ENCODE results near the gene GARNL3. TPM values are rescaled to one million over a fixed set of nuclear protein-coding genes. Genes with fewer than 3 reads are reported as not detected.

The GARNL3 gene
- total RNA-seq, 1 experiment from 2014 or later: 2.8 TPM

DNA sequence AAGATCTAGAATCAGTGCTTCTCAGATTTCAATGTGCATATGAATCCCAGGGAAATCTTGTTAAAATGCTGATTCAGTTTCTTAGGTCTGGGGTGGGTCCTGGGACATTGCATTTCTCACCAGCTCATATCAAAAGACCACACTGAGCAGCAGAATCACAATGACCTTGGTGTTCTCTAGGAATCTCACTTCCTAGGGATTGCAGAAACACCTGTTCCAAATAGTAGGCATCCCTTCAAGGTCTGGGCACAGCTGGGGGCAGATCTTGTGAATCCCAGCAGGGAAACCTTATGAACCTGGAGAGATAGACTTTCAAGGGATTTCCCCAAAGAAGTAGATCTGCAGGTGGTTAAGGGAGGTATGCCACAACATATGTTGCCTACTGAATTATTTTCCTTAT, 8.9 kb upstream of the GARNL3 start:
- DNase-seq: no peak
- Mint-ChIP-seq H3K27ac (ENCODE audit: unreplicated experiment) (no peak overlapping the region), H3K4me3 (ENCODE audit: low read depth, unreplicated experiment) (no peak overlapping the region), H3K4me1 (ENCODE audit: low read depth, unreplicated experiment) (no peaks in the 10 kb centered on the region), H3K9me3 (ENCODE audit: low read depth, unreplicated experiment) (no peaks in the 10 kb centered on the region), H3K36me3 (ENCODE audit: insufficient read depth, unreplicated experiment) (no peaks in the 10 kb centered on the region), H3K27me3 (ENCODE audit: unreplicated experiment) (no peaks in the 10 kb centered on the region)
- intact Hi-C loops (cut with micrococcal nuclease; ENCODE audit: unreplicated experiment): no loop called here
- CTCF ChIA-PET: no interaction called here
- BruUV-seq (replicated peaks): no TSS peak
- TF ChIP-seq, protein P1, sequence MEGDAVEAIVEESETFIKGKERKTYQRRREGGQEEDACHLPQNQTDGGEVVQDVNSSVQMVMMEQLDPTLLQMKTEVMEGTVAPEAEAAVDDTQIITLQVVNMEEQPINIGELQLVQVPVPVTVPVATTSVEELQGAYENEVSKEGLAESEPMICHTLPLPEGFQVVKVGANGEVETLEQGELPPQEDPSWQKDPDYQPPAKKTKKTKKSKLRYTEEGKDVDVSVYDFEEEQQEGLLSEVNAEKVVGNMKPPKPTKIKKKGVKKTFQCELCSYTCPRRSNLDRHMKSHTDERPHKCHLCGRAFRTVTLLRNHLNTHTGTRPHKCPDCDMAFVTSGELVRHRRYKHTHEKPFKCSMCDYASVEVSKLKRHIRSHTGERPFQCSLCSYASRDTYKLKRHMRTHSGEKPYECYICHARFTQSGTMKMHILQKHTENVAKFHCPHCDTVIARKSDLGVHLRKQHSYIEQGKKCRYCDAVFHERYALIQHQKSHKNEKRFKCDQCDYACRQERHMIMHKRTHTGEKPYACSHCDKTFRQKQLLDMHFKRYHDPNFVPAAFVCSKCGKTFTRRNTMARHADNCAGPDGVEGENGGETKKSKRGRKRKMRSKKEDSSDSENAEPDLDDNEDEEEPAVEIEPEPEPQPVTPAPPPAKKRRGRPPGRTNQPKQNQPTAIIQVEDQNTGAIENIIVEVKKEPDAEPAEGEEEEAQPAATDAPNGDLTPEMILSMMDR (IDR thresholded peaks at IDR 0.05; ENCODE audit: unreplicated experiment): no peak

DNA sequence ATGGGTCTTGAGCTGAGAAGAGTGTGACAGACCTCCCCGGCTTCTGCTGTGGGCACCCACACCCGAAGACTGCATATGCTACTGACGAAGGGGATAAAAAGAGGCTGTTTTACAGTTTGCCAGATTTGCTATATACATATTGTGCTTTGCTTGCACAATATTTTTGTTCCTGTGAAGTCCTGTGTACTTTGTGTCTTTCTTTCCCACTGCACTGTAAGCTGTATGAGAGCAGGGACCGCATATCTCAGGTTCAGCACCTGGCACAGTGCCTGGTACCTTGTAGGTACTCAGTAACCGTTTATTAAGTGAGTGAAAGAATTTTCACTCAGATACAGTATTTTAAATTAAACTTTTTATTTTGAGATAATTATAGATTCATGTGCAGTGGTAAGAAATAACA, 8.2 kb upstream of the GARNL3 start:
- no peak overlapping the region for H3K4me3 Mint-ChIP-seq (ENCODE audit: low read depth, unreplicated experiment)
- CTCF ChIA-PET: no interaction called here
- intact Hi-C loops (cut with micrococcal nuclease; ENCODE audit: unreplicated experiment): no loop called here
- TF ChIP-seq, protein P1 (IDR thresholded peaks at IDR 0.05; ENCODE audit: unreplicated experiment): no peak
- no peak overlapping the region for H3K27ac Mint-ChIP-seq (ENCODE audit: unreplicated experiment)
- H3K4me1 Mint-ChIP-seq (ENCODE audit: low read depth, unreplicated experiment): no peaks in the 10 kb centered on the region
- H3K9me3 Mint-ChIP-seq (ENCODE audit: low read depth, unreplicated experiment): no peaks in the 10 kb centered on the region
- no peak for DNase-seq
- no peaks in the 10 kb centered on the region for H3K27me3 Mint-ChIP-seq (ENCODE audit: unreplicated experiment)
- no TSS peak for BruUV-seq (replicated peaks)
- no peaks in the 10 kb centered on the region for H3K36me3 Mint-ChIP-seq (ENCODE audit: insufficient read depth, unreplicated experiment)

DNA sequence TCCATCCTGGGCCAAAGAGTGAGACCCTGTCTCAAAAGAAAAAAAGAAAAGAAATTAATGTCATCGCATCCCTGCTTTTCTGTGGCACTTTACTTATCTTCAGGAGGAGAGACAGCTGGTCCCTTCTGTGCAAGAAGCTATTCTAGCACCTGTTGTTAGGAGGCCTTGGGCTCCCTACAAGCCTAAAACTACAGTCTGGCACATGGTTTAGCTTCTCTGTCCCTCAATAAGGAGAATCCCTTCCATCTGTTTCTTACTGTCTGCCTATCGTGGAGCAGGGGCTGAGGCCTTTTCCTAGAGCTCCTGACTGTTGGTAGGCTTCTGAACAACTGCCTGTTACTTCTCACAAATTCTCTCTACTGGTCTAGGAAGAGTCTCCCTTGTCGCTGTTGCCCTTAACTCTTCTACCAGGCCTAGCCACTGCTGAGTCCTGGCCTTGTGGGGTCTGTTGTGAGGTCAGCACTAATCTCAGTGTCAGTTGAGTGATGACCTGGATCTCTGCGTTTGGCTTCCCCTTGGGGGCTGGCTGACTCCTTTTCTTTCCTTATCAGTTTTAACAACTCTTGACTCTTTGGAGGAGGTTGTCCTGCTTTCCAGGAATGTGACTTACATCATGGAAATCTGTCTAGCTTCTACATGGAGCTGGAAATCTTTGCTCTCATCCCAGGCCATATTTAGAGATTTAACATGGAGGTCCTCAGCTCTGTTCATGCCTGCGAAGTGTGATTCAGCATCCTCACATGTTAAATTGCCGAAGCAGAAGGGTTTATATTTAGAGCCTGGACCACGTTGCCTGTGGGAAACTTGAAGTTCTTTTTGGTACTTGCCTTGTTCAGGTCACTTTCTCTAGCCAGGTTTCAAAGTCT, 5.7 kb upstream of the GARNL3 start:
- BruUV-seq (replicated peaks): no TSS peak
- no peak overlapping the region for H3K4me3 Mint-ChIP-seq (ENCODE audit: low read depth, unreplicated experiment)
- H3K36me3 Mint-ChIP-seq (ENCODE audit: insufficient read depth, unreplicated experiment): no peaks in the 10 kb centered on the region
- TF ChIP-seq, protein P1 (IDR thresholded peaks at IDR 0.05; ENCODE audit: unreplicated experiment): no peak
- DNase-seq: no peak
- no peaks in the 10 kb centered on the region for H3K9me3 Mint-ChIP-seq (ENCODE audit: low read depth, unreplicated experiment)
- H3K27me3 Mint-ChIP-seq (ENCODE audit: unreplicated experiment): no peaks in the 10 kb centered on the region
- no peak overlapping the region for H3K27ac Mint-ChIP-seq (ENCODE audit: unreplicated experiment)
- H3K4me1 Mint-ChIP-seq (ENCODE audit: low read depth, unreplicated experiment): no peaks in the 10 kb centered on the region
- intact Hi-C loops (cut with micrococcal nuclease; ENCODE audit: unreplicated experiment): no loop called here
- CTCF ChIA-PET: no interaction called here

DNA sequence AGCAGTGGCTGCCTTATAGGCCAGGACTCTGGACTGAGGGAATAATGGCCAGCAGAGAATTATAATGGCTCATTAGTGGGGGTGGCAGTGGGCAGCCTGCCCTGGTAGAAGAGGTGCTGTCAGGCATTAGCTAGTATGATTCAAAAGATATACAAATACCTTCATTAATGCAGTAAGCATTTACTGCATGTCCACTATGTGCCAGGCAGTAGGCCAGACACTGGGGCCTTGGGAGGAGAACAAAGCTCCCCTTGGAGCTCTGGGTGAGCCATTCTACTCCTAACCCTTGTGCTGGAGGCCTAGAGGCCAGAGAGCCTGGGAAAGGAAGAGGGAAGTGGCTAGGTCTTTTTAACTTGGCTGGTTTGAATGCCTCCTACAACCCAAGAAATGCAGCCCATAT, 2.0 kb upstream of the GARNL3 start:
- no peak overlapping the region for H3K4me3 Mint-ChIP-seq (ENCODE audit: low read depth, unreplicated experiment)
- CTCF ChIA-PET: no interaction called here
- TF ChIP-seq, protein P1 (IDR thresholded peaks at IDR 0.05; ENCODE audit: unreplicated experiment): no peak
- BruUV-seq (replicated peaks): no TSS peak
- no peaks in the 10 kb centered on the region for H3K9me3 Mint-ChIP-seq (ENCODE audit: low read depth, unreplicated experiment)
- H3K27me3 Mint-ChIP-seq (ENCODE audit: unreplicated experiment): no peaks in the 10 kb centered on the region
- no peaks in the 10 kb centered on the region for H3K36me3 Mint-ChIP-seq (ENCODE audit: insufficient read depth, unreplicated experiment)
- no peaks in the 10 kb centered on the region for H3K4me1 Mint-ChIP-seq (ENCODE audit: low read depth, unreplicated experiment)
- DNase-seq: no peak
- intact Hi-C loops (cut with micrococcal nuclease; ENCODE audit: unreplicated experiment): no loop called here
- no peak overlapping the region for H3K27ac Mint-ChIP-seq (ENCODE audit: unreplicated experiment)
